ENCODE results near the gene ZNRF2. TPM values are rescaled to one million over a fixed set of nuclear protein-coding genes. Genes with fewer than 3 reads are reported as not detected.

ZNRF2 gene
- total RNA-seq, 1 donor from 2014 or later, result 31.7 TPM

GRCh38 chr7:30349816-30350215, 65.4 kb downstream of the ZNRF2 start:
- H3K4me3 ChIP-seq, result no peak overlapping the region
- H3K36me3 ChIP-seq, result no peaks in the 10 kb centered on the region
- H3K9me3 ChIP-seq, result no peaks in the 10 kb centered on the region
- intact Hi-C loops (cut with DNase I), result no loop called here
- no peak for TF ChIP-seq CTCF (IDR thresholded peaks at IDR 0.05)
- DNase-seq (ENCODE audit: low spot score in 2 of 2), result no peak
- H3K27ac ChIP-seq, result no peak overlapping the region
- peaks cover 0 to 13% of the 10 kb centered on the region in 2 donors for H3K4me1 ChIP-seq
- H3K27me3 ChIP-seq, result no peaks in the 10 kb centered on the region

- TF ChIP-seq CTCF (IDR thresholded peaks at IDR 0.05), result no peak
- no peak overlapping the region for H3K4me3 ChIP-seq
- intact Hi-C loops (cut with DNase I), result no loop called here
- H3K4me1 ChIP-seq, result peaks cover 0 to 11% of the 10 kb centered on the region in 2 donors
- no peaks in the 10 kb centered on the region for H3K9me3 ChIP-seq
- H3K27ac ChIP-seq, result no peak overlapping the region
- H3K27me3 ChIP-seq, result no peaks in the 10 kb centered on the region
- DNase-seq (ENCODE audit: low spot score in 2 of 2), result no peak
- H3K36me3 ChIP-seq, result no peaks in the 10 kb centered on the region
Observed at GRCh38 chr7:30351286-30351685, 66.9 kb downstream of the ZNRF2 start.

GRCh38 chr7:30351724-30352123, 67.3 kb downstream of the ZNRF2 start:
- intact Hi-C loops (cut with DNase I), result no loop called here
- Histone ChIP-seq H3K4me1 (peaks cover 0 to 11% of the 10 kb centered on the region in 2 donors), H3K36me3 (no peaks in the 10 kb centered on the region), H3K4me3 (no peak overlapping the region), H3K9me3 (no peaks in the 10 kb centered on the region), H3K27ac (peak overlapping the region in 1 of 2 donors; percentile 28), H3K27me3 (no peaks in the 10 kb centered on the region)
- no peak for TF ChIP-seq CTCF (IDR thresholded peaks at IDR 0.05)
- no peak for DNase-seq (ENCODE audit: low spot score in 2 of 2)

- Histone ChIP-seq H3K4me1 (peaks cover 0 to 11% of the 10 kb centered on the region in 2 donors), H3K27ac (no peak overlapping the region), H3K9me3 (no peaks in the 10 kb centered on the region), H3K36me3 (no peaks in the 10 kb centered on the region), H3K27me3 (no peaks in the 10 kb centered on the region), H3K4me3 (no peak overlapping the region)
- intact Hi-C loops (cut with DNase I), result no loop called here
- DNase-seq (ENCODE audit: low spot score in 2 of 2), result no peak
- TF ChIP-seq CTCF (IDR thresholded peaks at IDR 0.05), result no peak
Observed at GRCh38 chr7:30352169-30352568, 67.8 kb downstream of the ZNRF2 start.

- intact Hi-C loops (cut with DNase I), result no loop called here
- H3K9me3 ChIP-seq, result no peaks in the 10 kb centered on the region
- DNase-seq (ENCODE audit: low spot score in 2 of 2), result no peak
- H3K4me1 ChIP-seq, result peaks cover 0 to 3% of the 10 kb centered on the region in 2 donors
- no peaks in the 10 kb centered on the region for H3K27me3 ChIP-seq
- no peak overlapping the region for H3K4me3 ChIP-seq
- H3K27ac ChIP-seq, result no peak overlapping the region
- no peak for TF ChIP-seq CTCF (IDR thresholded peaks at IDR 0.05)
- no peaks in the 10 kb centered on the region for H3K36me3 ChIP-seq
Observed at GRCh38 chr7:30353532-30353931, 69.1 kb downstream of the ZNRF2 start.
